Osteoblast (primary cell): ENCODE measurements around the gene HACD2. TPM values are rescaled to one million over a fixed set of nuclear protein-coding genes. Genes with fewer than 3 reads are reported as not detected.

Experiments used
- DNase-seq: peaks from one replicate; pipeline ENCODE4 v3.0.0; 2011; ENCODE audit warnings: low spot score, mixed read lengths; ENCODE audit not compliant: insufficient read length; ENCODE audit errors: missing footprints
- H2AFZ ChIP-seq: 2 replicates; pipeline ENCODE4 v1.6.0; 2011; ENCODE audit warnings: mild to moderate bottlenecking, low read length
- H3K27ac ChIP-seq: 2 replicates; pipeline ENCODE4 v1.5.1; 2011; ENCODE audit warnings: mild to moderate bottlenecking, low read depth, low read length, moderate library complexity
- H3K27me3 ChIP-seq: 2 replicates; pipeline ENCODE4 v1.6.0; 2012; ENCODE audit warnings: mild to moderate bottlenecking, control low read depth, inconsistent platforms, low read length, moderate library complexity; ENCODE audit not compliant: insufficient read depth
- H3K36me3 ChIP-seq: 2 replicates; pipeline ENCODE4 v1.5.1; 2011; ENCODE audit warnings: mild to moderate bottlenecking, low read length, control low read depth, moderate library complexity; ENCODE audit not compliant: insufficient read depth
- H3K4me1 ChIP-seq: 2 replicates; pipeline ENCODE4 v1.5.1; 2011; ENCODE audit warnings: mild to moderate bottlenecking, low read length, control low read depth, moderate library complexity; ENCODE audit not compliant: insufficient read depth
- H3K4me2 ChIP-seq: 2 replicates; pipeline ENCODE4 v1.6.0; 2011; ENCODE audit warnings: mild to moderate bottlenecking, low read length; ENCODE audit not compliant: insufficient read depth
- H3K4me3 ChIP-seq: fragments of 200-600 bp; sonication (generic); 3 replicates; pipeline ENCODE4 v1.5.1; 2012; ENCODE audit warnings: mild to moderate bottlenecking, low read length, inconsistent platforms; ENCODE audit not compliant: insufficient read depth
- H3K79me2 ChIP-seq: 2 replicates; pipeline ENCODE4 v1.6.0; 2012; ENCODE audit warnings: mild to moderate bottlenecking, low read length, control low read depth, inconsistent platforms; ENCODE audit not compliant: insufficient read depth
- H3K9me3 ChIP-seq: 2 replicates; pipeline ENCODE4 v1.5.1; 2011; ENCODE audit warnings: low read depth, low read length, control low read depth
- H4K20me1 ChIP-seq: 2 replicates; pipeline ENCODE4 v1.6.0; 2012; ENCODE audit warnings: mild to moderate bottlenecking, low read length, control low read depth; ENCODE audit not compliant: insufficient read depth
- CTCF ChIP-seq: IDR thresholded peaks from 2 replicates; pipeline ENCODE4 v1.5.1; 2011; ENCODE audit warnings: mild to moderate bottlenecking, low read depth, low read length, moderate library complexity; ENCODE audit errors: extremely low read depth
- total RNA-seq: library from RNA; depleted of rRNA; stranded (reverse); fragments of >200 nt; gene quantifications from 2 replicates; pipeline ENCODE4 v1.2.3, GENCODE V29; 2012

Gene HACD2
- total RNA-seq, 1 donor = 27.5 TPM

GRCh38 chr3:123597561-123597960, 12.7 kb upstream of the HACD2 start:
- Histone ChIP-seq H2AFZ (no peak overlapping the region), H3K9me3 (no peaks in the 10 kb centered on the region), H3K27me3 (no peaks in the 10 kb centered on the region), H3K4me1 (peaks cover 13% of the 10 kb centered on the region), H4K20me1 (no peaks in the 10 kb centered on the region), H3K27ac (no peak overlapping the region), H3K4me2 (no peak overlapping the region), H3K79me2 (no peaks in the 10 kb centered on the region), H3K36me3 (no peaks in the 10 kb centered on the region), H3K4me3 (no peak overlapping the region)
- no peak for DNase-seq
- TF ChIP-seq CTCF = no peak

GRCh38 chr3:123595396-123596180, 10.7 kb upstream of the HACD2 start:
- peak; percentile 73 for DNase-seq

GRCh38 chr3:123593381-123593780, 8.5 kb upstream of the HACD2 start:
- no peak for TF ChIP-seq CTCF
- H4K20me1 ChIP-seq = no peaks in the 10 kb centered on the region
- H2AFZ ChIP-seq = no peak overlapping the region
- H3K27ac ChIP-seq = no peak overlapping the region
- DNase-seq = no peak
- peaks cover 3% of the 10 kb centered on the region for H3K36me3 ChIP-seq
- H3K27me3 ChIP-seq = no peaks in the 10 kb centered on the region
- peaks cover 4% of the 10 kb centered on the region for H3K9me3 ChIP-seq
- no peak overlapping the region for H3K4me2 ChIP-seq
- no peaks in the 10 kb centered on the region for H3K4me1 ChIP-seq
- peaks cover 3% of the 10 kb centered on the region for H3K79me2 ChIP-seq
- H3K4me3 ChIP-seq = no peak overlapping the region

More at GRCh38 chr3:123595396-123596180, 10.7 kb upstream of the HACD2 start:
- Histone ChIP-seq H2AFZ (no peak overlapping the region), H3K4me1 (no peaks in the 10 kb centered on the region), H3K4me2 (no peak overlapping the region), H3K36me3 (no peaks in the 10 kb centered on the region), H3K79me2 (no peaks in the 10 kb centered on the region), H3K27ac (no peak overlapping the region), H3K4me3 (no peak overlapping the region), H3K9me3 (peaks cover 2% of the 10 kb centered on the region), H4K20me1 (no peaks in the 10 kb centered on the region), H3K27me3 (no peaks in the 10 kb centered on the region)
- no peak for TF ChIP-seq CTCF

- peaks cover 14% of the 10 kb centered on the region for H3K4me1 ChIP-seq
- H3K79me2 ChIP-seq = peaks cover 6% of the 10 kb centered on the region
- DNase-seq = no peak
- H3K9me3 ChIP-seq = peaks cover 4% of the 10 kb centered on the region
- no peak for TF ChIP-seq CTCF
- H3K27ac ChIP-seq = no peak overlapping the region
- H3K27me3 ChIP-seq = no peaks in the 10 kb centered on the region
- H4K20me1 ChIP-seq = no peaks in the 10 kb centered on the region
- H3K4me2 ChIP-seq = no peak overlapping the region
- H2AFZ ChIP-seq = no peak overlapping the region
- no peak overlapping the region for H3K4me3 ChIP-seq
- H3K36me3 ChIP-seq = peaks cover 3% of the 10 kb centered on the region
Measured at GRCh38 chr3:123590685-123591450, 6.0 kb upstream of the HACD2 start.
